NCI-H1417 (cell line): Measurements from ENCODE around the gene MSGN1.

ENCODE experiments used
- DNase-seq, 3 experiments: peaks; one replicate each; lab custom pipeline; 2025; lab: John Stamatoyannopoulos, UW

MSGN1 gene

DNA sequence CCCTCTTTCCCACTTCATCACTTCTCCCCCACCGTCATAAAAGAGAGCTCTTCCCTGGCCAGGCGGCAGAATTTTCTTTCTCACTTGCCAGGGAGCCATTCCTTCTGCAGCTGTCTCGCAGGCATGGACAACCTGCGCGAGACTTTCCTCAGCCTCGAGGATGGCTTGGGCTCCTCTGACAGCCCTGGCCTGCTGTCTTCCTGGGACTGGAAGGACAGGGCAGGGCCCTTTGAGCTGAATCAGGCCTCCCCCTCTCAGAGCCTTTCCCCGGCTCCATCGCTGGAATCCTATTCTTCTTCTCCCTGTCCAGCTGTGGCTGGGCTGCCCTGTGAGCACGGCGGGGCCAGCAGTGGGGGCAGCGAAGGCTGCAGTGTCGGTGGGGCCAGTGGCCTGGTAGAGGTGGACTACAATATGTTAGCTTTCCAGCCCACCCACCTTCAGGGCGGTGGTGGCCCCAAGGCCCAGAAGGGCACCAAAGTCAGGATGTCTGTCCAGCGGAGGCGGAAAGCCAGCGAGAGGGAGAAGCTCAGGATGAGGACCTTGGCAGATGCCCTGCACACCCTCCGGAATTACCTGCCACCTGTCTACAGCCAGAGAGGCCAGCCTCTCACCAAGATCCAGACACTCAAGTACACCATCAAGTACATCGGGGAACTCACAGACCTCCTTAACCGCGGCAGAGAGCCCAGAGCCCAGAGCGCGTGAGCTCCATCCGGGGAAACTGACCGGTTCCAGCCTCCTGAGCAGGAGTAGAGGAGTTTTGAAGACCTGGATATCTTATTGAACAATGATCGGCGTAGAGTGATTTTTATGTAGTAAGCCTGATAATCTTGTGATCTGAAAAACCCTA, at the start of gene MSGN1:
Gene MSGN1, plus strand, starts transcription at position 65 of the 850 bp plus-strand sequence. Its CDS starts 59 bp downstream, at position 124.
- DNase-seq: no peak

- DNase-seq: no peak
Observed at GRCh38 chr2:17768894-17769293, 47.4 kb upstream of the MSGN1 start.

DNA sequence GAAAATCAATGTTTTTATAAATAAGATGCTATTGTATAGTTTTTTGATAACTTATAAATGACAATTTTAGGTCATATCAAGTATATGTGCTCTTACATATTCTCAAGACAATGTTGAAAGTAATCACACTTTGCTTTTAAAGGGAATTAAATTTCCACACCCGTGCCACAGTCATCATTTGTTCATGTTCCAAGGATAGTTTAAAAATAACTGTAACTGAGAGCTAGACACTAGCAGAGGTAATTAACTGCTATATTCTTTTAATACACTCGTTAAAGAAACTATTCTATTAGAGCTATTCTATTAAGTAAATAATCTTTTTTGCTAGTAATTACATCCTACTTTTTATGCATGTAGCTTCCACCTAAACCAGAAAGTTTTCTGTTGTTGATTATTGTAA, 44.3 kb upstream of the MSGN1 start:
- DNase-seq: no peak

DNA sequence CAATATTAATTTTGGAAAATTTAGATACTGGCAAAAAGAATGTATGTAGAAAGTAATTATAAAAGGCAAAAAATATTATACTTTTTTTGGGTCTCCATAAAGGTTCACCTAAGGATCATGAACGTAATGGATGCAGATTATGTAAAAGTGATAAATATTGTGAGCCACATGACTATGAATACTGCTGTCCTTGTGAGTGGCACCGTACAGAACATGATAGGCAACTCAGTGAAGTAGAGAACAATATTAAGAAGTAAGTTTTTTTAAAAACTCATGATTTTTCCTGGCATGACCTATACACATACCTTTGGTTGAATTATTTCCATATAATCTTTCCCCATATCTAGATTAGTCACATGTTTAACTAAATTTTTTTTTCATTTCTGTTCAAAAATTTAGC, 43.7 kb upstream of the MSGN1 start:
- no peak for DNase-seq

GRCh38 chr2:17780546-17780945, 35.7 kb upstream of the MSGN1 start:
- no peak for DNase-seq

DNA sequence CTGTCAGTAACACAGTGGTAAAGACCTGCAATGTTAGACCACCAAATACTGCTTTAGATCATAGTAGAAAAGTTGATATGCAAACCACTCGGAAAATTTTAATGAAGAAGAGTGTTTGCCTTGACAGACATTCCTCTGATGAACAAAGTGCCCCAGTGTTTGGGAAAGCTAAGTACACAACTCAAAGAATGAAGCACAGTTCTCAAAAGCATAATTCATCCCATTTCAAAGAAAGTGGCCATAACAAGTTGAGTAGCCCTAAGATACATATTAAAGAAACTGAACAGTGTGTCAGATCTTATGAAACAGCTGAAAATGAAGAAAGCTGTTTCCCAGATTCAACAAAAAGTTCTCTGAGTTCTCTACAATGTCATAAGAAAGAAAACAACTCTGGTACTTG, 34.8 kb upstream of the MSGN1 start:
- no peak for DNase-seq

DNA sequence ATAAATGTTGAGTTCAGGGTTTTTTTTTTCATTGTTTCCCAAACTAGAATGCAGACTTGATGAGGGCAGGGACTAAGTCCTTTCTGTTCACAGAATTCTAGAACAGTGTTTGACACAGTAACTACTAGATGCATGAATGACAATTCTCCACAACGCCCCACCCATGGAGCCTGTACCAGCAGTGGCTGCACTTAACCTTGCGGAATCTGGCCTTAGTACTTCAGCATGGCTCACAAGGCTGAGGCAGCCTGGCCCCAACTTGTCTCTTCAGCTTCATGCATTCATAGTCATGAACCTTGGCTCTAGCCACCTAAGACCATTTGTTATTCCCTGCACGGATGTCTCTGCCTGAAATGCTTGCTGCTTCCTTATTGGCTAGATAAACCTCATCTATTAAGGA, 29.5 kb upstream of the MSGN1 start:
- DNase-seq: no peak

- DNase-seq: no peak
Observed at GRCh38 chr2:17788773-17789172, 27.5 kb upstream of the MSGN1 start.

GRCh38 chr2:17790536-17790935, 25.7 kb upstream of the MSGN1 start:
- no peak for DNase-seq

DNA sequence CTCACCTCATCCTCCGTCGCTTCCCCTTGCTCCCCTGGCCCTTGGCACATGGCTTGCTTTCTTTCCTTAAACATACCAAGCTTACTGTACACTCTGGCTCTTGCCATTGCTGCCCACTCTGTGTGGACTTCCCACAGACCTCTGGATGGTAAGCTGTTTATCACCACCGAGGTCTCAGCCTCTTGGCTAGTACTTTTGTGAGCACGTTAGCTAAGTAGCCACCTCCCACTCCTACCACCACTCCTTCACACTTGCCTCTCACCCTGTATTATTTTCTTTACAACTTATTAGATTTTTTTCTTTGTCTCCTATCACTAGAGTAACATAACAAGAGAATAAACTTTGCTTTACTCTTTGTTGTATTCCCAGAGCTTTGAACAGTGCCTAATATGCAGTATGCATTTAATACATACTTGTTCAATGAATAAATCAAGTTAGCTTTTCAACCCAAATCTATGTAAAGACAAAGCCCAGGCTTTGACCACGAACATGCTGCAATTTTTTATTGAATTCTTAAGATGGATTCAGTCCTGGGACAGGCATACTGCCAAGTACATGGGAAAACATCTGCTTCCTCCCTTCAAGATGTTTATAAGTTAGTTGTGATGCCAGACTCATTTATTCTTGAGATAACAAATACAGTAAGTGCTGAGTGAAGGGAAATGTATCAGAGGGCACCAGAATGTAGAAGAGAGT, 25.0 kb upstream of the MSGN1 start:
- no peak for DNase-seq

GRCh38 chr2:17791817-17792130, 24.5 kb upstream of the MSGN1 start:
- DNase-seq: no peak

- DNase-seq: no peak
Observed at GRCh38 chr2:17792515-17792914, 23.7 kb upstream of the MSGN1 start.

DNA sequence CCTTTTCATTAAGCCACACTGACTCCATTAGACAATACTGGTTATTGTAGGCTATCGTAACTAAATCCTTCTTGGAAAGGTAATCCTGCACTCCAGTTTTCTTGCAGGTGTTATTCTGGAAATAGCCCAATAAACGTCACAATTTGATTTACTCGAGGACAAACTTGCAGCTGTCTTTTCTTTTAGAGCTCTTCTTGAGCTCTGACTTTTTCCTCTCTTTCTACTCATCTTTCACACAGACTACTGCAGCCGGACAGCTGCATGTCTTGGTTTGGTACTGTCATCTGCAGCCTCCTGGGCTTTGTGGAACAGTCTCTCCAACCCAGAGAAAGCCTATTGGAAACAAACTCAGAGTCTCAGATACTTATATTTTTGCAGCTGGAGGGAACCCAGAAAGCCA, 23.0 kb upstream of the MSGN1 start:
- DNase-seq: no peak

DNA sequence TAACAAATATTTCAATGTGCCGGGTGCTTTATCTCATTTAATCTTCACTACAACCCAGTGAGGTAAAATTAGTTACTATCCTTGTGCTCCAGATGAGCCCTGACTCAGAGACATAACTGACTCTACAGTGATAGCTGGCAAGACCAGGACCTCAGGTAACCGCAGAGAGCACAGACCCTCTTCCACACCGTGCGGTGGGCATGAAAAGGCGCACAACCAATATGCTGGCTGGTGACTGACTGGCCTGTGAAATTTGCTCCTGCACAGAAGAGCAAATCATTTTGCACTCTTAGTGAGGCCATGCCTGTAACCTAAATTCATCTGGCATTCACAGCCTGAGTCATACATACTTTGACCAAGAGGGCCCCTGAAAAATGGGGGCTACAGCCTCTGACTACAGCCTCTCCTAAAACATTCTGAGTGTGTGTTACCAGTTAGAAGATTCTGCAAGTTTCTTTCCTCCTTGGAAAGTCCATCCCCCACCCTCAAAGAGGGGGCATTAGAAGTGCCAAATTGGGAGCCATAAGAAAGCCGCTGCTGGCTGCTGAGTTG, 22.4 kb upstream of the MSGN1 start:
- no peak for DNase-seq

DNA sequence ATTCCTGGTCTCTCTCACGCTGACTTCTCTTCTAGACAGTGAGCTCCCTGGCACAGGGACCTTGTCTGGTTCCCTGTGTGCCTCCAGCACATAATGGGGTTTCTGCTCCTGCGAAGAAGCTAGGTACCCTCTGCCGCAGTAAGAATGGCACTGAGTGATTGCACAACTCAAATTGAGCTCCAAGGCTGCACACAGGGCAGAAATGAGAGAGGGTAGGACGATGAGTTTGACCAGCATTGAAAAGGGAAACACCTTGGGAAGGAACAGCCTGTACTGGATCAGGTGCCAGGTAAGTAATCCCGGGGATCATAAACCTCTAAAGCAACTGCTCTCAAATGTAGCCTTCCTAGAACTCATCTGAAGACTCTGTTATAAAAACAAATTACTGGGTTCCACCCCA, 21.0 kb upstream of the MSGN1 start:
- DNase-seq: no peak

DNA sequence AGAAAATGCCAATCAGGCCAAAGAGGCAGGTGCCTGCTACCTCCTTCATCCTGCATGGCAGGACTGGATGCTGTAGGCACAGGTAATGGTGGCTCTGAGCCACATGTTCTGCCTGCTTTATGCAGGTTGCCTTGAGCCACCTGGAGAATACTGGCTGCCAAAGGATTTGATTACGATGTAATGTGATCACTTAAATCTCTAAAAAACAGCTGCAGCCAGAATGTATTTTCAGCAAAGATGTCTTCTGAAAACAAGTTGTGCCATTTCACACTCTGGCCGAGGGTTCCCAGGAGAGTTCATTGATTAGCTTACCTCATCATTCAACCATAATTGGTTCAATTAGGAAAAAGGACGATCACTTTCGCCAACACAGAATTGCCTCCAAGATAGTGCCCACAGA, 17.9 kb upstream of the MSGN1 start:
- no peak for DNase-seq

GRCh38 chr2:17799301-17800120, 16.7 kb upstream of the MSGN1 start:
- DNase-seq: no peak

DNA sequence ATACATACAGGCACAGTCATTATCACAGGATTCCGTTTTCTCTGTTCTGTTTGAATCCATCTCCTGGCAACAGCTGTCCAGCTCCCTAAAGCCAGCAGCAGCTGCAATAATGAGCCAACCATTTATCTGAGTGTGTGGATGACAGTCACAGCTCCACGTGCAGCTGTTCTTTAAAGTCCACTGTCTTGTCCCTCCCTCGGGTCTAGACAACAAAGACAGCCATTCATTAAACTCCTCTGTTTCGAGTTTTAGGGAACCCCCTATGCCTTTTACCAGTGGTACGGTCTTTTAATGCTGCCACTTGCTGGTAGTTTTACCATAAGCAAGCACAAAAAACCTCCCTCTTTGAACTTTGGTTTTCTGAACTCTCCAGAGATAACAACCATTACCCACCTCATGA, 16.0 kb upstream of the MSGN1 start:
- peak in 1 of 3 experiments; percentile 57 for DNase-seq

DNA sequence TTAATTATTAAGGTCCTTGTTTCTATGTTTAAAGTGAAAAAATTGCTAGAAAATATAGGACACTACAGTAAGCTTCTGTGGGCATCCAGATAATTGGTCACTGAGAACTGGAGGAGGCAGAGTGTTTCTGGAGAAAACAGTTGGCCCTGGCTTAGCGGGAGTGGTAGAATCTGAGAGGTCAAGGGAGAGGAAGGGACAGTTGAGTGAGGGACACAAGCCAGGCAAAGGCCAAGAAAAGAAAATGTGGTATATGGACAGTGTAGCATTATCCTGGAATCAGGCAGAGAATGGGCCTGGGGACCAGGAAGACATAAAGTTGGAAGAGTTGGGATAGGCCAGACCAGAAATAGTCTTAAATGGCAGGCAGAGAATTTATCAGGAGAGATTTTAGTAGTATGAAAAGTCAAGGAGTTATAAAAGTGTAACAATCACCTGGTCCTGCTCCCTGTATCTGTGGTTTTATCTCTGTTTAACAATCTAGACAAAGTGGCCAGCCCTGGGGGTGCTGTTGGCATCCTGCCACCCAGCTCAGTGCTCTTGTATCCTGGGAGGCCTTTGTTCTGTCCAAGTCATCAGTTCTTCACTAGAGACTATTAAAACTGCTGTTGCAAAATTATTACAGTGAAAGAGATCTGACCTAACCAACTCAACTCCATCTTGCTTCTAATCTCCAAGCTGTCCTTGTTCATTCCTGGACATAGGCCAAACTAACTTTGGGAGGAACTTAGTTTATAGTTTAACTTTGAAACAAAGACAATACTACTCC, 15.4 kb upstream of the MSGN1 start:
- DNase-seq: peak in 2 of 3 experiments; percentile 26 to 34

- DNase-seq: no peak
Observed at GRCh38 chr2:17803497-17803896, 12.8 kb upstream of the MSGN1 start.

DNA sequence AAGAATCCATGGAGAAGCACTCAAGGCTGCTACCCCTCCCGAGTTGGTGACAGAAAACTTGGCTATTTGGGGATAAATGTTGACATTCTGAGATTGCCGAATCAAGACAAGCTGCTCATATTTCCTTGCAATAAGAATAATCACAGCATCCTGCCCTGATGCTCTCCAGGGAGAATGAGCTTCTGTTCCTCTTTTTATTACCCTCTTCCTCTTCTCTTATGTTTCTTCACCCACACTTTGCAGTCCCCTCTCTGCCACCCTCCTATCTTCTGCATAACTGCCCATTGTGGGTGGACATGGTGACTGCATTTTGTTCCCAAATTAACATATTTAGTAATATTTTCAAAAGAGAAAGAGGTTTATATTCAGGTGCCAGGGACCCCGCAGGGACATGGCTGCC, 11.9 kb upstream of the MSGN1 start:
- DNase-seq: no peak

DNA sequence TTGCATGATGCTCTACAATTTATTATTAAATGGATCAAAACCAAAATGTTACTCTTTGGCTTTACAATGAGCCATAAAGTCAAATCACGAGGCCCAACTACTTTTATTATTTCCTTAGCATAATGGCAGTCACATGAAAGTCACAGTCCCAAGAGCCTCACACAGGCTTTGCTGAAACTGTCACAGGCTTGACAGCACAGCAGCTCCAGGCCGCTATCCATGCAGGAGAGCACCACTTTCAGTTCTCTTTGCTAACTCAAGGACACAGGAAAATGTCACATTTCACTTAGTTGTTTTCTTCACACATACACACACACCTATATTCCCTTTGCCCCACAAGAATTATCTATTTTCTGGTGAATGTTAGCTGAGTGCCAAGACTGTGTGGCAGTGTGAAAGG, 11.1 kb upstream of the MSGN1 start:
- no peak for DNase-seq
